B cell (primary cell): ENCODE measurements around the gene KRT79.

Source experiments
- CTCF ChIP-seq: fragments of 200-600 bp; IDR thresholded peaks from one replicate; pipeline ENCODE4 v1.8.0; 2022; ENCODE audit warnings: antibody characterized with exemption, mild to moderate bottlenecking
- EZH2 ChIP-seq: IDR thresholded peaks from 2 replicates; pipeline ENCODE4 v1.6.1; 2012; ENCODE audit warnings: borderline replicate concordance, low read depth, mild to moderate bottlenecking, moderate library complexity, low read length; ENCODE audit not compliant: insufficient read depth, poor library complexity, severe bottlenecking

GRCh38 chr12:52828591-52829021, 5.5 kb downstream of the KRT79 start:
- no peak for TF ChIP-seq CTCF
- no peak for TF ChIP-seq EZH2
